ENCODE data around the gene DNAJC12.
"Not testable (repeated sequence)": the region's sequence is repeated elsewhere in the genome, so short reads cannot be mapped to it uniquely, and the experiment has no call there.

The DNAJC12 gene

GRCh38 chr10:67790534-67791408, 47.2 kb downstream of the DNAJC12 start:
- DNase-seq, result no peak

GRCh38 chr10:67789769-67790168, 48.2 kb downstream of the DNAJC12 start:
- DNase-seq, result no peak

GRCh38 chr10:67788028-67788886, 49.7 kb downstream of the DNAJC12 start:
- DNase-seq, result peak; percentile 44

GRCh38 chr10:67785098-67785497, 52.9 kb downstream of the DNAJC12 start:
- DNase-seq, result no peak

GRCh38 chr10:67784474-67784873, 53.5 kb downstream of the DNAJC12 start:
- DNase-seq, result no peak

GRCh38 chr10:67783606-67784294, 54.2 kb downstream of the DNAJC12 start:
- no peak for DNase-seq

- no peak for DNase-seq
Measured at GRCh38 chr10:67782530-67782929, 55.5 kb downstream of the DNAJC12 start.

- DNase-seq, result no peak
Measured at GRCh38 chr10:67780759-67781538, 57.0 kb downstream of the DNAJC12 start.

- not testable (repeated sequence) for DNase-seq
Measured at GRCh38 chr10:67780204-67780621, 57.8 kb downstream of the DNAJC12 start.

- peak; percentile 77 for DNase-seq
Measured at GRCh38 chr10:67779465-67780203, 58.4 kb downstream of the DNAJC12 start.

- no peak for DNase-seq
Measured at GRCh38 chr10:67776371-67776770, 61.6 kb downstream of the DNAJC12 start.

GRCh38 chr10:67775279-67775678, 62.7 kb downstream of the DNAJC12 start:
- no peak for DNase-seq

- no peak for DNase-seq
Measured at GRCh38 chr10:67772894-67773511, 65.0 kb downstream of the DNAJC12 start.

GRCh38 chr10:67772151-67772550, 65.8 kb downstream of the DNAJC12 start:
- DNase-seq, result no peak

GRCh38 chr10:67771200-67771599, 66.8 kb downstream of the DNAJC12 start:
- no peak for DNase-seq

GRCh38 chr10:67770537-67770936, 67.5 kb downstream of the DNAJC12 start:
- DNase-seq, result no peak

- DNase-seq, result no peak
Measured at GRCh38 chr10:67767244-67767643, 70.7 kb downstream of the DNAJC12 start.

GRCh38 chr10:67764012-67764822, 73.8 kb downstream of the DNAJC12 start:
- peak; percentile 98 for DNase-seq

- DNase-seq, result peak; percentile 87
Measured at GRCh38 chr10:67763499-67764011, 74.4 kb downstream of the DNAJC12 start.

- not testable (repeated sequence) for DNase-seq
Measured at GRCh38 chr10:67762567-67762966, 75.4 kb downstream of the DNAJC12 start.

Measured in femur (tissue), 1 donor.